K562 (cell line): ENCODE results near the gene LINS1. TPM values are rescaled to one million over a fixed set of nuclear protein-coding genes. Genes with fewer than 3 reads are reported as not detected.
A peak's percentile ranks its signal among the peaks of the same experiment; 100 is the strongest.

ENCODE experiments used
- ATAC-seq: fragments of 200-7000 bp; cut with Tn5 transposase; 3 replicates; pipeline ENCODE4 v1.9.1; 2020; ENCODE audit warnings: moderate library complexity
- BruUV-seq: library from RNA; stranded (reverse); fragments of 400-500 nt; replicated peaks from 2 replicates; lab custom pipeline; 2021; lab: Mats Ljungman, UMichigan
- CTCF ChIA-PET: fragments of 300-600 bp; formaldehyde crosslinking; extraction: SDS; loops from one replicate; lab custom pipeline; 2021; ENCODE audit warnings: low intra/inter-chr PET ratio; lab: Yijun Ruan, JAX
- POLR2A ChIA-PET: fragments of 300-600, 350-650 bp; sonication (Branson Sonifier 250); formaldehyde crosslinking; extraction: SDS; loops from one replicate; lab custom pipeline; 2021; ENCODE audit warnings: antibody characterized with exemption, inconsistent platforms; lab: Yijun Ruan, JAX
- DNase-seq, 4 experiments: peaks; one replicate each; pipeline versions ENCODE4 v3.0.0 to v3.0.0-alpha.2; 2011 to 2018; ENCODE audit warnings: low spot score in 3 of 4, mixed read lengths in 3 of 4; ENCODE audit errors: extremely low read depth in 1 of 4
- FAIRE-seq: peaks from 2 replicates; lab custom pipeline; 2011; peaks lifted over from hg19 to GRCh38; lab: Jason Lieb, UNC
- H2AFZ ChIP-seq: 2 replicates; pipeline ENCODE4 v1.6.0; 2011; ENCODE audit warnings: low read depth, low read length, control low read depth, inconsistent platforms
- H3K27ac ChIP-seq: fragments of 200-600 bp; 3 replicates; pipeline ENCODE4 v1.8.0; 2011; ENCODE audit warnings: low read depth, mild to moderate bottlenecking, control low read depth, inconsistent platforms, low read length, moderate library complexity, mixed read lengths; ENCODE audit errors: extremely low read depth
- H3K27me3 ChIP-seq, 2 experiments: fragments of 300-600 bp in 1 of 2; 2 replicates in 1 of 2; 3 replicates in 1 of 2; pipeline versions ENCODE4 v1.6.0 to v1.8.0; 2011; ENCODE audit warnings: inconsistent platforms in 2 of 2, low read length in 2 of 2, mild to moderate bottlenecking in 1 of 2, mixed read lengths in 1 of 2, moderate library complexity in 1 of 2; ENCODE audit not compliant: control insufficient read depth in 2 of 2, insufficient read depth in 2 of 2
- H3K36me3 ChIP-seq: fragments of 300-600 bp; 3 replicates; pipeline ENCODE4 v1.8.0; 2011; ENCODE audit warnings: mild to moderate bottlenecking, low read length, inconsistent platforms; ENCODE audit not compliant: control insufficient read depth, insufficient read depth
- H3K4me1 ChIP-seq, 2 experiments: fragments of 200-600 bp in 1 of 2; replicated peaks in 1 of 2; 2 replicates in 1 of 2; 3 replicates in 1 of 2; pipeline versions ENCODE4 v1.5.1 to v1.8.0; 2011; ENCODE audit warnings: inconsistent platforms in 2 of 2, low read length in 2 of 2, mild to moderate bottlenecking in 1 of 2, mixed read lengths in 1 of 2, moderate library complexity in 1 of 2; ENCODE audit not compliant: control insufficient read depth in 2 of 2, insufficient read depth in 2 of 2
- H3K4me2 ChIP-seq: 2 replicates; pipeline ENCODE4 v1.6.1; 2011; ENCODE audit warnings: low read length, control low read depth, inconsistent platforms, mixed read lengths; ENCODE audit not compliant: insufficient read depth
- H3K4me3 ChIP-seq: fragments of 200-600 bp; sonication (generic), shearing (Covaris generic); 2 replicates; pipeline ENCODE4 v1.5.1; 2016; ENCODE audit warnings: control low read depth, inconsistent platforms
- H3K79me2 ChIP-seq: fragments of 200-600 bp; 3 replicates; pipeline ENCODE4 v1.8.0; 2011; ENCODE audit warnings: low read length, inconsistent platforms; ENCODE audit not compliant: control insufficient read depth, insufficient read depth
- H3K9ac ChIP-seq, 2 experiments: 2 replicates each; pipeline versions ENCODE4 v1.6.0 to v1.6.1; 2011; ENCODE audit warnings: low read depth in 2 of 2, low read length in 2 of 2, control low read depth in 1 of 2, inconsistent platforms in 1 of 2, mild to moderate bottlenecking in 1 of 2, mixed read lengths in 1 of 2; ENCODE audit not compliant: insufficient read depth in 1 of 2
- H3K9me1 ChIP-seq: one replicate; pipeline ENCODE4 v1.6.0; 2011; ENCODE audit warnings: inconsistent platforms, mild to moderate bottlenecking, low read length, moderate library complexity; ENCODE audit not compliant: control insufficient read depth, insufficient read depth
- H3K9me3 ChIP-seq: replicated peaks from 2 replicates; pipeline ENCODE4 v1.5.1; 2011; ENCODE audit warnings: low read depth, low read length, inconsistent platforms; ENCODE audit not compliant: control insufficient read depth, insufficient read depth
- H4K20me1 ChIP-seq: replicated peaks from 2 replicates; pipeline ENCODE4 v1.6.1; 2011; ENCODE audit warnings: low read length, inconsistent platforms, mixed read lengths; ENCODE audit not compliant: control insufficient read depth, insufficient read depth
- ARHGAP35 ChIP-seq: fragments of 450-650 bp; IDR thresholded peaks from 2 replicates; pipeline ENCODE4 v1.6.1; 2018; ENCODE audit not compliant: partially characterized antibody
- E2F8 ChIP-seq: fragments of 450-650 bp; IDR thresholded peaks from 2 replicates; pipeline ENCODE4 v1.7.1; 2018; ENCODE audit warnings: mild to moderate bottlenecking, low read depth; ENCODE audit not compliant: partially characterized antibody
- FOXJ2 ChIP-seq: fragments of 200-800 bp; sonication (Bioruptor generic); IDR thresholded peaks from 2 replicates; pipeline ENCODE4 v1.6.1; 2016; ENCODE audit warnings: missing genetic modification characterization, missing compliant biosample characterization
- GABPA ChIP-seq: fragments of 200-800 bp; sonication (Bioruptor generic); conservative IDR thresholded peaks from 2 replicates; pipeline ENCODE4 v1.6.1; 2016; ENCODE audit warnings: low read depth, missing genetic modification characterization, missing compliant biosample characterization
- HDAC3 ChIP-seq: fragments of 450-650 bp; IDR thresholded peaks from 2 replicates; pipeline ENCODE4 v1.6.1; 2018; ENCODE audit warnings: borderline replicate concordance, mild to moderate bottlenecking, moderate library complexity; ENCODE audit not compliant: partially characterized antibody
- NBN ChIP-seq: fragments of 450-650 bp; IDR thresholded peaks from 2 replicates; pipeline ENCODE4 v1.6.1; 2016; ENCODE audit warnings: low read depth, mild to moderate bottlenecking
- RAD51 ChIP-seq: fragments of 450-650 bp; IDR thresholded peaks from 2 replicates; pipeline ENCODE4 v1.7.1; 2016; ENCODE audit warnings: low read depth, mild to moderate bottlenecking, borderline replicate concordance
- REST ChIP-seq, 2 experiments: fragments of 450-650 bp; formaldehyde crosslinking in 1 of 2; IDR thresholded peaks; 2 replicates each; pipeline versions ENCODE4 v1.4.0 to v1.6.1; 2014 to 2020; ENCODE audit warnings: mild to moderate bottlenecking in 2 of 2, borderline replicate concordance in 1 of 2, low read depth in 1 of 2
- WGBS: fragments of 100-300 bp; shearing (Covaris generic); methylation state at CpG from one replicate; pipeline ENCODE4 v1.1.6; 2016; ENCODE audit warnings: low coverage, mixed read lengths; ENCODE audit not compliant: insufficient coverage; ENCODE audit errors: missing lambda C conversion rate; 5-methylcytosine and 5-hydroxymethylcytosine counted together
- in situ Hi-C: fragments of 300-500 bp; cut with MboI; formaldehyde crosslinking; loops from 4 replicates; pipeline ENCODE4 v1.15.0; 2018; ENCODE audit warnings: inconsistent platforms, mixed read lengths
- intact Hi-C: fragments of 100-400 bp; cut with micrococcal nuclease; formaldehyde crosslinking; loops from 2 replicates; pipeline ENCODE4 v1.14.2; 2022
- polyA plus RNA-seq, 8 experiments: library from polyadenylated mRNA; depleted of rRNA in 4 of 8; stranded (reverse) in 5 of 8; unstranded in 3 of 8; fragments of >200 nt; fragmentation: Nextera tagmentation in 2 of 8; fragmentation: Illumina TruSeq in 1 of 8; extraction: Ambion mirVana in 2 of 8; extraction: Trizol in 1 of 8; gene quantifications; 2 replicates each; pipeline versions ENCODE4 v1.2.1 to v1.2.3, GENCODE V29; 2011 to 2014; ENCODE audit warnings: inconsistent platforms in 1 of 8, missing spikeins in 1 of 8
- total RNA-seq, 7 experiments: library from RNA; depleted of rRNA in 6 of 7; stranded (reverse); fragments of >200 nt in 6 of 7; fragmentation: Illumina TruSeq in 2 of 7; extraction: Trizol in 2 of 7; gene quantifications; 2 replicates each; pipeline versions ENCODE4 v1.2.1 to v1.2.3, GENCODE V29; 2011 to 2021; ENCODE audit warnings: low replicate concordance in 1 of 7

Gene LINS1
- total and polyA plus RNA-seq, 9 of the 15 experiments (the other 6 are each of a cell fraction or from before 2014, with no cell fraction given): 15.4 to 31.4 (median 24.6) TPM

- TF ChIP-seq E2F8 (no peak), GABPA (tag) (no peak), ARHGAP35 (no peak), NBN (no peak), HDAC3 (no peak)
Observed at GRCh38 chr15:100570735-100571313, 31.2 kb downstream of the LINS1 start (continued).

DNA sequence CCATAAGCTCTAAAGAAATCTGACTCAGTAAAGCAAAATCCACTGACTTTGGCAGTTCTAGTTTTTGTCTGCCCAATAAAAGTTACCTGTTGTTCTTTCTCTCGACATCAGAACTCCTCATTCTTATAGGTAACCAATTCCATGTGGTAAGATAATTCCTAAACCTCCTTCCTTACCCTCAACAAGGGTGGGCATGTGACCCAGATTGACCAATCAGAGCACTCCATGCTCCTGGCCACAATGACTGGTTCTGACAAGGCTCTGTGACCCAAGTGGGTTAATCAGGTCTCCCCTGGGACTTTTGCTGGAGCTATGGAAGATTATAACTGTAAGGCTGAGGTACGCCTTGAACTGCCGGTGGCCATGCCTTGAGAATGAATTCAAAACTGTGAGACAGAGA is 31.7 kb downstream of the LINS1 start:
- Histone ChIP-seq H3K9ac (no peak overlapping the region), H3K9me3 (no peaks in the 10 kb centered on the region), H3K4me3 (no peak overlapping the region), H3K27ac (no peak overlapping the region), H3K4me2 (no peak overlapping the region), H3K36me3 (peaks cover 76% of the 10 kb centered on the region), H3K9me1 (no peaks in the 10 kb centered on the region), H2AFZ (no peak overlapping the region), H4K20me1 (no peaks in the 10 kb centered on the region; the same call in 1 of the 2 replicates), H3K4me1 (no peaks in the 10 kb centered on the region), H3K27me3 (no peaks in the 10 kb centered on the region), H3K79me2 (0 out of 3 replicates have a peak, but pooled peaks cover 2% of the 10 kb centered on the region)
- intact Hi-C loops (no loop called here), in situ Hi-C loops (no loop called here)
- POLR2A ChIA-PET: no interaction called here
- WGBS: 94% methylated on average over 3 of the region's 3 CpGs
- CTCF ChIA-PET: no interaction called here
- BruUV-seq: no TSS peak
- ATAC-seq (peak; percentile 65; the same call in 2 of the 3 replicates), DNase-seq (peak in 3 of 4 experiments; percentile 44 to 66 (median 66)), FAIRE-seq (peak; percentile 19)
- TF ChIP-seq FOXJ2 (no peak), RAD51 (peak; percentile 64; the same call in 1 of the 2 replicates), REST (IDR thresholded peaks at IDR 0.05; ENCODE audit: borderline replicate concordance) (peak; percentile 16; the same call in 1 of the 2 replicates), REST (CRISPR knock-in tag; IDR thresholded peaks at IDR 0.05; ENCODE audit: low read depth) (no peak)
